HG02610 (cell line): Measurements from ENCODE around the gene ATP2C1.
"Not testable (repeated sequence)": the region's sequence is repeated elsewhere in the genome, so short reads cannot be mapped to it uniquely, and the experiment has no call there.

Experiments used
- ATAC-seq: cut with Tn5 transposase; IDR thresholded peaks from one replicate; pipeline ENCODE4 v1.9.1; 2021; ENCODE audit warnings: mild to moderate bottlenecking, moderate library complexity; ENCODE audit not compliant: unreplicated experiment

The ATP2C1 gene

GRCh38 chr3:130972592-130972991, 78.7 kb downstream of the ATP2C1 start:
- ATAC-seq = not testable (repeated sequence)

GRCh38 chr3:130973406-130973805, 79.5 kb downstream of the ATP2C1 start:
- no peak for ATAC-seq

- no peak for ATAC-seq
These were observed 80.3 kb downstream of the ATP2C1 start for GRCh38 chr3:130974201-130974600.

GRCh38 chr3:130975251-130975650, 81.4 kb downstream of the ATP2C1 start:
- no peak for ATAC-seq

- no peak for ATAC-seq
These were observed 82.8 kb downstream of the ATP2C1 start for GRCh38 chr3:130976706-130977105.

- no peak for ATAC-seq
These were observed 85.2 kb downstream of the ATP2C1 start for GRCh38 chr3:130979117-130979516.

- no peak for ATAC-seq
These were observed 87.6 kb downstream of the ATP2C1 start for GRCh38 chr3:130981469-130981868.

- ATAC-seq = no peak
These were observed 96.4 kb downstream of the ATP2C1 start for GRCh38 chr3:130990282-130990681.

GRCh38 chr3:130991126-130991525, 97.2 kb downstream of the ATP2C1 start:
- ATAC-seq = no peak

GRCh38 chr3:130992344-130992743, 98.5 kb downstream of the ATP2C1 start:
- no peak for ATAC-seq

- ATAC-seq = no peak
These were observed 103.4 kb downstream of the ATP2C1 start for GRCh38 chr3:130997289-130997688.

- ATAC-seq = no peak
These were observed 107.2 kb downstream of the ATP2C1 start for GRCh38 chr3:131001071-131001470.

- ATAC-seq = no peak
These were observed 110.7 kb downstream of the ATP2C1 start for GRCh38 chr3:131004603-131005002.

- ATAC-seq = no peak
These were observed 113.4 kb downstream of the ATP2C1 start for GRCh38 chr3:131007256-131007655.

GRCh38 chr3:131007782-131008181, 113.9 kb downstream of the ATP2C1 start:
- ATAC-seq = no peak

GRCh38 chr3:131008326-131008725, 114.4 kb downstream of the ATP2C1 start:
- ATAC-seq = no peak

GRCh38 chr3:131009698-131010097, 115.8 kb downstream of the ATP2C1 start:
- ATAC-seq = peak; percentile 37

GRCh38 chr3:131018970-131019369, 125.1 kb downstream of the ATP2C1 start:
- ATAC-seq = no peak

GRCh38 chr3:131020122-131020693, 126.3 kb downstream of the ATP2C1 start:
- peak; percentile 53 for ATAC-seq

GRCh38 chr3:131025539-131025938, 131.7 kb downstream of the ATP2C1 start:
- no peak for ATAC-seq

- ATAC-seq = peak; percentile 98
These were observed 132.7 kb downstream of the ATP2C1 start, which contains the start of the genes ASTE1 and NEK11 for GRCh38 chr3:131026321-131027151. ASTE1 (minus strand) TSS chr3:131026825; CDS start chr3:131025306, 1,519 bp downstream. NEK11 (plus strand) TSS chr3:131026877; CDS start chr3:131029709, 2,832 bp downstream.

- no peak for ATAC-seq
These were observed 135.0 kb downstream of the ATP2C1 start for GRCh38 chr3:131028844-131029243.
